GM23338 (cell line): ENCODE data around the gene NAA25.

Experiments
- CTCF ChIP-seq, 2 experiments: fragments of 200-600 bp in 1 of 2; sonication (generic) in 1 of 2; conservative IDR thresholded peaks; 2 replicates each; pipeline versions ENCODE4 v1.5.1 to v1.6.1; 2016 to 2017; ENCODE audit warnings: antibody characterized with exemption in 2 of 2, low read depth in 2 of 2, mild to moderate bottlenecking in 2 of 2, moderate library complexity in 1 of 2
- EZH2 ChIP-seq: fragments of 200-600 bp; sonication (generic); IDR thresholded peaks from one replicate; pipeline ENCODE4 v1.8.0; 2017; ENCODE audit warnings: antibody characterized with exemption, mild to moderate bottlenecking, low read depth; ENCODE audit not compliant: unreplicated experiment
- EZH2phosphoT487 ChIP-seq: fragments of 200-600 bp; sonication (generic); IDR thresholded peaks from one replicate; pipeline ENCODE4 v1.8.1; 2018; ENCODE audit warnings: antibody characterized with exemption; ENCODE audit not compliant: unreplicated experiment
- POLR2AphosphoS5 ChIP-seq: IDR thresholded peaks from 2 replicates; pipeline ENCODE4 v1.6.1; 2016; ENCODE audit warnings: antibody characterized with exemption, low read depth
- STAT1 ChIP-seq: IDR thresholded peaks from one replicate; pipeline ENCODE4 v1.6.1; 2016; ENCODE audit warnings: antibody characterized with exemption; ENCODE audit not compliant: unreplicated experiment
- TF ChIP-seq, protein P1 (sequence below): IDR thresholded peaks from one replicate; pipeline ENCODE4 v1.6.1; 2018; ENCODE audit warnings: antibody characterized with exemption; ENCODE audit not compliant: unreplicated experiment

GRCh38 chr12:112131686-112132085, 23.1 kb upstream of the NAA25 start:
- TF ChIP-seq, protein P1, sequence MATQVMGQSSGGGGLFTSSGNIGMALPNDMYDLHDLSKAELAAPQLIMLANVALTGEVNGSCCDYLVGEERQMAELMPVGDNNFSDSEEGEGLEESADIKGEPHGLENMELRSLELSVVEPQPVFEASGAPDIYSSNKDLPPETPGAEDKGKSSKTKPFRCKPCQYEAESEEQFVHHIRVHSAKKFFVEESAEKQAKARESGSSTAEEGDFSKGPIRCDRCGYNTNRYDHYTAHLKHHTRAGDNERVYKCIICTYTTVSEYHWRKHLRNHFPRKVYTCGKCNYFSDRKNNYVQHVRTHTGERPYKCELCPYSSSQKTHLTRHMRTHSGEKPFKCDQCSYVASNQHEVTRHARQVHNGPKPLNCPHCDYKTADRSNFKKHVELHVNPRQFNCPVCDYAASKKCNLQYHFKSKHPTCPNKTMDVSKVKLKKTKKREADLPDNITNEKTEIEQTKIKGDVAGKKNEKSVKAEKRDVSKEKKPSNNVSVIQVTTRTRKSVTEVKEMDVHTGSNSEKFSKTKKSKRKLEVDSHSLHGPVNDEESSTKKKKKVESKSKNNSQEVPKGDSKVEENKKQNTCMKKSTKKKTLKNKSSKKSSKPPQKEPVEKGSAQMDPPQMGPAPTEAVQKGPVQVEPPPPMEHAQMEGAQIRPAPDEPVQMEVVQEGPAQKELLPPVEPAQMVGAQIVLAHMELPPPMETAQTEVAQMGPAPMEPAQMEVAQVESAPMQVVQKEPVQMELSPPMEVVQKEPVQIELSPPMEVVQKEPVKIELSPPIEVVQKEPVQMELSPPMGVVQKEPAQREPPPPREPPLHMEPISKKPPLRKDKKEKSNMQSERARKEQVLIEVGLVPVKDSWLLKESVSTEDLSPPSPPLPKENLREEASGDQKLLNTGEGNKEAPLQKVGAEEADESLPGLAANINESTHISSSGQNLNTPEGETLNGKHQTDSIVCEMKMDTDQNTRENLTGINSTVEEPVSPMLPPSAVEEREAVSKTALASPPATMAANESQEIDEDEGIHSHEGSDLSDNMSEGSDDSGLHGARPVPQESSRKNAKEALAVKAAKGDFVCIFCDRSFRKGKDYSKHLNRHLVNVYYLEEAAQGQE = no peak
- TF ChIP-seq EZH2 = no peak
- TF ChIP-seq POLR2AphosphoS5 = no peak
- no peak for TF ChIP-seq STAT1
- no peak for TF ChIP-seq EZH2phosphoT487
- TF ChIP-seq CTCF (conservative IDR thresholded peaks at IDR 0.05; ENCODE audit: low read depth in 2 of 2) = no peak
